NCI-H2227 (cell line): ENCODE data around the gene SPC25.
A peak's percentile ranks its signal among the peaks of the same experiment; 100 is the strongest.
"Not testable (repeated sequence)": the region's sequence is repeated elsewhere in the genome, so short reads cannot be mapped to it uniquely, and the experiment has no call there.

Experiments used
- DNase-seq: peaks from one replicate; lab custom pipeline; 2025; ENCODE audit not compliant: unreplicated experiment; lab: John Stamatoyannopoulos, UW

The SPC25 gene

DNA sequence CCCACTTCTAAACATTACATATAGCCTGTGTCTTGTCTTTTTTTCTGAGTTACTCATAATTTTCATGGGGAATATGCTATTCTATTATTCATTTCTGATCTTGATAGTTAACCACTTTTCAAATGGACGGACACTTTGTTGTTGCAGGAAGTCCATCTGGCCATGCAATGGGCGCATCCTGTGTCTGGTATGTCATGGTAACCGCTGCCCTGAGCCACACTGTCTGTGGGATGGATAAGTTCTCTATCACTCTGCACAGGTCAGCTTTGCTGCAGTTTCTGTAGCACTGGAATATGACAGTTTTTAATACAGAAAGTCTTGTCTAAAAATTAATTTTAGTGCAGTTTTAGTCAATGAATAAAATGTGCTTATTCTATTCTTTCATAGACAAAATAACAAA is 14.1 kb upstream of the SPC25 start:
- DNase-seq, result no peak

DNA sequence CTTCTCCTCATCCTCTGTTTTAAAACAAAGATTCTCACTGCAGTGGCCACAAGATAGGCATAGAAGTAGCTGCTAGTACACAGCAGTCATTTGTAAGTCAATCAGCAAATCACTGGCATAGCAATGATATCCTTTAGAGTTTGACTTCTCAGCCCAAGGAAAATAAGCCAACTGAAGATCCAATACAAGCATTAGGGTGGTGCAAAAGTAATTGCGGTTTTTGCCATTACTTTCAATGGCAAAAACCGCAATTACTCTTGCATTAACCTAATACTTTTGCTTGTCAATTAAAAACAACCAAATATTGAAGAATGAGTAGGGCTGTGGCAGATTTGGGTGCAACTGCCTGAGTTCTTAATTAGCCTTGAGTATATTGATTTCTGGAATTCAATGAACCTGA is 13.7 kb upstream of the SPC25 start:
- no peak for DNase-seq

- DNase-seq, result no peak
These were observed 10.8 kb upstream of the SPC25 start, which contains the start of gene G6PC2 for GRCh38 chr2:168901003-168901402. Gene G6PC2 (plus strand): TSS chr2:168901291. CDS start chr2:168901332, 41 bp downstream.

DNA sequence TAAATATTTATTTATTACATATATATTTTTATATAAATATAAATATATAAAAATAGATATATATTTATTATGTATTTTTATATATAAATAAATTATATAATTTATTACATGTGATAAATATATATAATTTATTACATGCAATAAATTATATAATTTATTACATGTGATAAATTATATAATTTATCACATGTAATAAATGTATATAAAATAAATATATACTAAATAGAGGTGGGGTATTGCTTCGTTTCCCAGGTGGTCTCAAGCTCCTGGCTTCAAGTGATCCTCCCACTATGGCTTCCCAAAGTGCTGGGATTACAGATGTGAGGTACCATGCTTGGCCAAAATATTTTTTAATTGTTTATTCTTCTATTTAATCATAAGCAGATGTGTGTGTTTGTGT is 7.2 kb upstream of the SPC25 start:
- DNase-seq, result no peak

GRCh38 chr2:168896783-168897182 is 6.6 kb upstream of the SPC25 start:
- no peak for DNase-seq

GRCh38 chr2:168895771-168896170 is 5.5 kb upstream of the SPC25 start:
- peak; percentile 68 for DNase-seq

GRCh38 chr2:168894720-168895119 is 4.5 kb upstream of the SPC25 start:
- DNase-seq, result no peak

GRCh38 chr2:168894101-168894500 is 3.9 kb upstream of the SPC25 start:
- no peak for DNase-seq

- no peak for DNase-seq
These were observed 2.1 kb upstream of the SPC25 start for GRCh38 chr2:168892327-168892726.

GRCh38 chr2:168889635-168890005 is 610 bp downstream of the SPC25 start:
- peak; percentile 43 for DNase-seq

- no peak for DNase-seq
These were observed 5.3 kb downstream of the SPC25 start for GRCh38 chr2:168884975-168885374.

DNA sequence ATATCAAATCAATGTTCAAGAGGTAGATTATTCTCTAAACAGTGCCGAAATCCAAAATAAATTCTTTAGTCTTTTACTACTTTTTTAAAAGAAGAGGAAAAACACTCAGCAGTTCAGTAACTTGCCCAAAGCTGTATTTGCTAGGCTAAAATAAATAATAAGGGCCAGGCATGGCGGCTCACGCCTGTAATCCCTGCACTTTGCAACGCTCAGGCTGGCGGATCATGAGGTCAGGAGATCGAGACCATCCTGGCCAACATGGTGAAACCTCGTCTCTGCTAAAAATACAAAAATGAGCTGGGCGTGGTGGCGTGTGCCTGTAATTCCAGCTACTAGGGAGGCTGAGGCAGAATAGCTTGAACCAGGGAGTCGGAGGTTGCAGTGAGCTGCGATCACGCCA is 8.1 kb downstream of the SPC25 start:
- not testable (repeated sequence) for DNase-seq

- no peak for DNase-seq
These were observed 15.7 kb downstream of the SPC25 start for GRCh38 chr2:168874368-168875054.

GRCh38 chr2:168870824-168871223 is 19.4 kb downstream of the SPC25 start:
- not testable (repeated sequence) for DNase-seq

DNA sequence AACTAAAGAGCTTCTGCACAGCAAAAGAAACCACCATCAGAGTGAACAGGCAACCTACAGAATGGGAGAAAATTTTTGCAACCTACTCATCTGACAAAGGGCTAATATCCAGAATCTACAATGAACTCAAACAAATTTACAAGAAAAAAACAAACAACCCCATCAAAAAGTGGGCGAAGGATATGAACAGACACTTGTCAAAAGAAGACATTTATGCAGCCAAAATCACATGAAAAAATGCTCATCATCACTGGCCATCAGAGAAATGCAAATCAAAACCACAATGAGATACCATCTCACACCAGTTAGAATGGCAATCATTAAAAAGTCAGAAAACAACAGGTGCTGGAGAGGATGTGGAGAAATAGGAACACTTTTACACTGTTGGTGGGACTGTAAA is 19.9 kb downstream of the SPC25 start:
- not testable (repeated sequence) for DNase-seq

- DNase-seq, result not testable (repeated sequence)
These were observed 23.1 kb downstream of the SPC25 start for GRCh38 chr2:168867164-168867563.

DNA sequence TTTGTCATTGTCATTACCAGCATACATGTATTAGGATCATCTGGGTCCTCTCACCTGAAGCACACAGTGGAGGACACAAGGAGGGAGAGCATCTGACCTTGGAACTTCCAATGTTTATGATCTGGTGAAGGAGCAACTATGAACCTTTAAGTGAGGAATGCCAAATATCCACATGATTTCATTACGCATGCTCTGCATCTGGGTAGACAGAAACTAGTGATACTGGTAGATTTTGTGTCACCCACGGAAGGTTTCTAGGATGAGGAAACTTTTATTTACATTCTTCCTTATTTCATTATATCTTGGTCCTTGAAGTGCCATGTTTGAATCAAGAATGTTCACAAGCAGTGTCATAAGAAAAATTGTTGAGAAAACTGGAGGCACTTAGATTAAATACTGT is 32.1 kb downstream of the SPC25 start:
- DNase-seq, result no peak

DNA sequence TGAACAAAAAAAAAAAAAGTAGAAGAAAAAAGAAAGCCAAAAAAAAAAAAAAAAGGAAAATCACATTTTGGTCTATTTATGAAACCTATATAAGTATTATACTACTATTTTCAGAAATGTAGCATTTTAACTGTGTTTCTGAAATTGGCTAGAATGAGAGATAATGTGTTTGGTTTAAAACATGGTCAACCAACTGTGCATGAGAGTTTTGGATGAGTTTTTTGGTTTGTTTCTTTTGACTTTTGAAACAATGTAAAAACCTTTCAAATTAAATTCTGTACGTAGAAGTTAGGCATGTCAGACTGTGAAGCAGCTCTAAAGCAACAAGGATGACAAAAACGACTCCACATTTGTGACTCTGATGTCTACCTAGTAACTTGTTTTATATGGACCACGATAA is 34.6 kb downstream of the SPC25 start:
- no peak for DNase-seq

DNA sequence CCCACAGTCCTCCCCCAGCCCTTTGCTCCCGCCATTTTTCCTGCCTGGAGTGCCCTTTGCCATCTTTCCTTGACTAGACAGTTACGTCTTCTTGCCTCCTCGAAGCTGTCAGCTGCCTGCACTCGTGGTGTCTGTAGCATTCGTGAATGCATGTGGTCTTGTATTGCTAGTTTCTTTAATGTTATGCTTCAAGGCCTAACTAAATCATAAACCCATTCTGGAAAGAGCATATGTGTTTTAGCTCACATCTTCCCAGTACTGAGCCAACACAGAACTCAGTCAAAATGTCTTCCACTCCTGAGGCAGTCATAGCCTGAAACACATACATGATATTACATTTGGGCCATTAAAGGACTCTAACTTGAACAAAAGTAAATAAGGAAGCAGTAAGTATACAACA is 35.6 kb downstream of the SPC25 start:
- no peak for DNase-seq

DNA sequence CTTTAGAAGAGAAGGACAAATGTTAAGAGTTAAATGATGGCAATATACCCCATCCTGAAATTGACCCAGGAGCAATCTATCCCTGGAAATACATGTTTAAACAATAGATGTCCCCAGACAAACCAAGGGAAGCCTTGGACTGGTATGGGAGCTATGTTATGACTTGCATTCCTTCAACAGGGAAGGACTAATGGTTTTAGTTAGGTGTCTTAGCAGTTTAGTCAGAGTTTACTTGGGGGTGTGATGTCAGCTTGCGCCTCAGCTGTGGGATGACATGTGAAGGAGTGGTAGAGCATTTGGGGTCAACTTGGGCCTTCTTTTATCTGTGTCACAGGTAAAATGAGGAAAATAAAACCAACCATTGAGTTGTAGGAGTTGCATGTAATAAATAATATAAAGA is 36.8 kb downstream of the SPC25 start:
- DNase-seq, result no peak

DNA sequence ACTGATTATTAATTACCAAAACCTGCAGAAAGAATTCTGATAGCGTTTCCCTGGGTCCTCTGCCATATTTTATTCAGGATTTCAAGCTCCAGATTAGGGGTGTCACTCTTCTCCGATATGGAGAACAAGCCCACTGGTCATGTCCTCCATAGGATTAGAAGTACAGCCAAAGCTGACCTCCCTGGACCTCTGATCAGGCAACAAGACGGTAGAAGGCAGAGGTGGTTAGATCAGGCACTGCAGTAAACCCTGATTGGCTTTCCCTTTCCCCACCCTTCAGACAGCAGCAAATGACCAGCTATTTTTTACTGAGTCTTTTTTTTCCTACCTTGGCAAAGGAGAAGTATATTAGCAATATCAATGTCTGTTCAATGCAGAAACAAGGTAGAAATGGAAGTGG is 37.7 kb downstream of the SPC25 start:
- no peak for DNase-seq

DNA sequence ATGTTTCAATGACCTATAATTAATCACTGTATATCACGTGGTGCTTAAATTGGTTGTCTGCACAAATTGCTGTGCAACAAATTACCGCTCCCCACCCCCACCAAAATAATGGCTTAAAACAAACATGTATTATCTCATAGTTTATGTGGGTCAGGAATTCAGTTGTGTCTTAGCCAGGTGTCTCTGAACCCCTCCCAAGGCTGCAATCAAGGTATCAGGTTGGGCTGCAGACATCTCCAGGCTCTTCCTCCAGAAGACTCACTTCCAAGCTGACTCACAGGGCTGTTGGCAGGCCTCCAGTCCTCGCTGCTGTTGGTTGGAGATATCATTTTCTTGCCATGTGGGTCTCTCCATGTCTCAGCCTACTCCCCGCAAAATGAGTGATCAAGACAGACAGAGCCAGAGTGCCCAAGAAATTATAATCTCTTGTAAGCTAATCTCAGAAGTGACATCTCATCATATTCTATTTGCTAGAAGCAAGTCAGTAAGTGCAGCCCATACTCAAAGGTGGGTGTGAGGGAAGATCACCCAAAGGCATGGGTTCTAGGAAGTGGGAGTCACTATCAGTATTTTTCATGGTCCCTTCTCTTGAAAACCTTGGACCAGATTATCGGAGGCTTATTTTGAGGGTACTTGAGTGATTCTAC is 38.4 kb downstream of the SPC25 start:
- peak; percentile 26 for DNase-seq

DNA sequence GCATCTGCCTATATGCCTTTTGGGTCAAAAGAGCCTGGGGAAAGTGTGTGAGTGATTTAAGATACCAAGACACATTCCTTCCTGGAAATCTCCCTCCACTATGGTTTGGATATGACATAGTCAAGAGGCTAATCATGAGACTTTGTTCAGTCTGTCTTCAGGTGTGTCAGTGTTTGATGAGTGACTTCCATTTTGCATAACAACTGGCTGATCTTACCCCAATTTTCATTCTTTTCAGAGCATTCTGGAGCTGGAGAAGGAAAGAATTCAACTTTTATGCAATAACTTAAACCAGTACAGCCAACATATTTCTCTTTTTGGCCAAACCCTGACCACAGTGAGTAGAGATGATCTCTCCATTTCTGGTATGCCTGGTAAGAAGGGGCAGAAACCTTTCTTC is 39.4 kb downstream of the SPC25 start:
- no peak for DNase-seq
